Measurements from ENCODE around the gene UBA52.
"Not testable (repeated sequence)": the region's sequence is repeated elsewhere in the genome, so short reads cannot be mapped to it uniquely, and the experiment has no call there.

The UBA52 gene

DNA sequence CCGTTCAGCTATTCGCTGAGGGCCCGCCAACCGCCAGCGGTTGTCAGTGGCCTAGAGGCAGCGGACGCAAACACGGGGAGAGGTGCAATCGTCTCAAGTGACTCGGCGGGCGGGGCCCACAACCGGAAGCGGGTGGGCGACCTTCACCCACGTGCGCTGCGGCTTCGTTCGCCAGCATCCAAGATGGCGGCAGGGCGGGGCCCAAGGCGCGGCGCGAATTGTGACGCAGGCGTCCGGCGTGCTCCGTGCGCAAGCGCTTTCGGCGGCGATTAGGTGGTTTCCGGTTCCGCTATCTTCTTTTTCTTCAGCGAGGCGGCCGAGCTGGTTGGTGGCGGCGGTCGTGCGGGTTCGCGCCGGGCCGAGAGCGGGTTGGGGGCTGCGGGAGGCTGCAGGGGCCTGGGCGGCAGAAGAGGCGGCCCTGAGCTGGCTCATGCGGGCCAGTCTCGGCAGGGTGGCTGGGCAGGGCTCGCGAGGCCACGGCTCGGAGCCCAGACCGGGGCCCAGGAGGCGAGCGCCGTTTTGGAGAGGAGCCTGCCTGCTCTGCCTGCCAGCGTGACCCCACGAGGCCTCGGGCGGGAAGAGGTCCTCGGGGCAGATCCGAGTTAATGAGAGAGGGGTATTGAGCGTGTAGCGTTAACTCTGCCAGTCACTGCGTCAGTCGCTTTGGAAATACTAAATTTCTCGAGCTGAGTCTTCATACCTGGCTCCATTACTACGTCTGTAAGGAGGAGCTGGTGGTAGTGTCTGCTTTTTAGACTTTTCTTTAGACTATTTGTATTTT, at the start of gene UBA52:
Gene UBA52, plus strand, starts transcription at position 294 of the 781 bp plus-strand sequence. CDS start 1,444 bp downstream, outside the sequence.
- DNase-seq (ENCODE audit: low read depth): peak; percentile 97

DNA sequence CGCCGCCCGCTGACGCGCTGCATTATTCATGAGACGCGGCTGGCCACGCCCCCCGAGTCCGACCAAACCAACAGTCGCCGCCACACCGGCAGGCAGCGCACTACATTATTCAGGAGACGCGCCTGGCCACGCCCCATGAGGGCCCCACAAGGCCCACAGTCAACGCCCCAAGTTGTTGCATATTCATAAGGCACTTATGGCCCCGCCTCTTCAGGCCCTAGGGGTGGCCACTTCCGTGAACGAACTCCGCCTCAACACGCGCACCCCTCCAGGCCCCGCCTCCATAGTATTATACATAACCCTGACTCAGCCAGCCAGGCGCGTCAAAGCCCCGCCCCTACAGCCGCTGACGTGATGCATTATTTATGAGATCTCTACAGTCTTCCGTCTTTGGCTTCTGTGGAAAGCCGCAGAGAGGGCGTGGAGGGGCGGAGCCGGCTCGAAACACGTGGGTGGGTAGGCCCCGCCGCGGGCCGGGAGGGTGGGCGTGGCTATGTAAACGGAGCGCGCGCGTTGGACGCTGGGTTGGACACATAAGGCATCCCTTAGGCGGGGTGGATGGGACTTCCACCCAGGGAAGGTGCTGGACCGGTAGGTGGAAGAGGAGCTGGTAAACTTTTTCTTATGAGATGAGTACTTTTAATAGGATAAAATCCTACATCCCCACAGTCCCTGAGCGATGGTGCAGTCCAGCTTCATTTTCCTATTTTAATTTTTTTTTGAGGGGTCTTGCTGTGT, 49.4 kb upstream of the UBA52 start:
- DNase-seq (ENCODE audit: low read depth): peak; percentile 100

DNA sequence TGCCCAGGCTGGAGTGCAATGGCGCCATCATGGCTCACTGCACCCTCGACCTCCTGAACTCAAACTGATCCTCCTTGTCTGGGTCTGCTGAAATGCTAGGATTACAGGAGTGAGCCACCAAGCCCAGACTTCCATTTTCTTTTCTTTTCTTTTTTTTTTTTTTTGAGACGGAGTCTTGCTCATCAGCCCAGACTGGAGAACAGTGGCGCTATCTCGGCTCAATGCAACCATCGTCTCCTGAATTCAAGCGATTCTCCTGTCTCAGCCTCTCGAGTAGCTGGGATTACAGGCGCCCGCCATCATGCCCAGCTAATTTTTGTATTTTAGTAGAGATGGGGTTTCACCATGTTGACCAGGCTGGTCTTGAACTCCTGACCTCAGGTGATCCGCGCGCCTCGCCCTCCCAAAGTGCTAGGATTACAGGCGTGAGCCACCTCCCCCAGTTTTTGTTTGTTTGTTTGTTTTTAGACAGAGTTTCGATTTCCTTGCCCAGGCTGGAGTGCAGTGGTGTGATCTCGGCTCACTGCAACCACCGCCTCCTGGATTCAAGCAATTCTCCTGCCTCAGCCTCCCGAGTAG, 48.7 kb upstream of the UBA52 start:
- DNase-seq (ENCODE audit: low read depth): not testable (repeated sequence)

DNA sequence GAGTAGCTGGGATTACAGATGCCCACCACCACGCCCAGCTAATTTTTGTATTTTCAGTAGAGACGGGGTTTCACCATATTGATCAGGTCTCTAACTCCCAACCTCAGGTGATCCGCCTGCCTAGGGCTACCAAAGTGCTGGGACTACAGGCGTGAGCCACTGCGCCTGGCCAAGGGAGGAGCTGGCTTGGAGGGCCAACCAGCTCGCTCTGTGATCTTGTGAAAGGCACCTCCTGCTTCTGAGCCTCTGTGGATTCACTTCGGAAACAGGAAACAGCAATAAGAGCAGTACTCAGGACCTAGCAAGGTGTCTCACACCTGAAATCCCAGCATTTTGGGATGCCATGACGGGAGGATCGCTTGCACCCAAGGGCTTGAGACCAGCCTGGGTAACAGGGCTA, 47.8 kb upstream of the UBA52 start:
- DNase-seq (ENCODE audit: low read depth): no peak

DNA sequence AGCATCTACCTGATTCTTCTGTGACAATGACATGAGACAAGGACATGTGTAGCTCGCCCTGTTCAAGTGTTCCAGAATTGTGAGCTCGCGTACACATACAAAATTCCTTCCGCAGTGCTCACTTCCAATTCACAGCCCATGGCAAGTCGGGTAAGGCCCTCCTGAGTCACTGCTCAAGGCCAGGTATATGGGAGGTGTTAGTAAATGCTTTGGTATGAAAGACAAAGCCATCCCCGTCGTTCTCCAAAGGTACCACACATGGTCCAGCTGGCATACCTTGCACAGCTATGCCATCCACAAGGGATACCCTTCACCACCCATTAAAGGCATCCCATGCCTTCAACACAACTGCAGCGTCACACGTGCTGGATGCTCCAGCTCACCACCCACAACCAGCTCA, 45.3 kb upstream of the UBA52 start:
- no peak for DNase-seq (ENCODE audit: low read depth)

DNA sequence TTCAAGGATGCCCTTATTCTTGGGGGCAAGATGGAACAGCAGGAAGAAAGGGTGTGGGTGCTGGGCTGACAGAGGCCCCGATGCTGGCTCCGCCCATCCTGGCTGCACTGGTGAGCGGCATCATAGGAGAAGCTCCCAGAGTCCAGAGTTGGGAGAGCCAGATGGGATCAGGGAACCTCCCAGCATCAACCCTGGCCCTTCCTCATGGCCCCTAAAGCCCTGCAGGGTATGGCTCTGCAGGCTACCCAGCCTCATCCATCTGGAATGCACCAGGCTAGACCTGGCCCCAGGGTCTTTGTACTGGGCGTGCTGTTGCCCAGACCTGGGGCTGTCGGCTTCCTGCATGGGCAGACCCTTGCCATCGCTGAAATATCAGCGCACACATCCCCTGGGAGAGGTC, 41.9 kb upstream of the UBA52 start:
- no peak for DNase-seq (ENCODE audit: low read depth)

DNA sequence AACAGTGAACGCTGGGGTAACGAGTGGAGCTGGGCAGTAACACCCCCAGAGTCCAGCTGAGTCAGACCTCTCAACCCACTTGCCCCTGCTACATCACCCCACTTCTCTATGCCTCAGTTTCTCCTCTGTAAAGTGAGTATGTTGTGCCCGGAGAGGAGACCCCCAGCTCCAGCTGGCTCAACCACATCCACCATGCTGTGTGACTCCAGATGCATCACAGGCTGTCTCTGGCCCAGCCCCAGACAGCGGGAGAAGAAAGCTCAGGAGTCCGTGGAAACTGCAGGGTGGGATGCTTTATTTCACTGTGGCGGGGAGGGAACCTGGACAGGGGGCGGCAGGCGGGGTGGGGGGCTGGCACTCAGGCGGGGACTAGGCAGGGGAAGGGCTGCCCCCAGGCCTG, 40.2 kb upstream of the UBA52 start:
- no peak for DNase-seq (ENCODE audit: low read depth)

DNA sequence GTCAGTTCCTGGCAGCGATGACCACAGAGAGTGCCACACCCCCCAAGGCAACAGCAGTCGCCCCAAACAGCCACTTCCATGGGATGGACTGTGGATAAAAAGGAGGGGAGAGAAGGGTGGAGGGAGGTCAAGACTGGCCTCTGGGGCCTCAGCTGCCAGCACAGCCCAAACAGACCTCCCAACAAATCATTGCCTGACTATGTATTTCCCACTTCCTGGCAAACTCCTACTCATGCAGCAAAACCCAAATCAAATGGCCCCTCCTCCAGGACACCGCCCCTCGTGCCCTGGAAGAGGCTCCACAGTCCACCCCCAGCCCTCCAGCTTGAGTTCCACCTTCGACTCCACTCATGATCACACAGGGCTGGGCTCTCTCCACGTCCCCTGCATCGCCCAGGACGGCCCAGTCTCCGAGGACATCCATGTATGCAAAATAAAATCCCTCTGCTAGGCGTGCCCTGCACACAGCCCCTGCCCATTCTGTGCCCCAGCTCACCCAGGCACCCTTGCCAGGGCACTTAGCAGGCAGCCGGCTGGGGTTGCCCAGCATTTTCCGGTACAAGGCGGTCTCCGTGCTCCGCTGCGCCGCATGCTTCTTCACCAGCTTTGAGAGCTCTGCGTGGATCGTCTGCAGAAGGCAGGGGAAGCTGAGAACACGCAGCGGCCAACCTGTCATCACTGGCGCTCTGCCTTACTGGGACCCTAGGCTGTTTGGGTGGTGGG, 39.3 kb upstream of the UBA52 start:
- no peak for DNase-seq (ENCODE audit: low read depth)

DNA sequence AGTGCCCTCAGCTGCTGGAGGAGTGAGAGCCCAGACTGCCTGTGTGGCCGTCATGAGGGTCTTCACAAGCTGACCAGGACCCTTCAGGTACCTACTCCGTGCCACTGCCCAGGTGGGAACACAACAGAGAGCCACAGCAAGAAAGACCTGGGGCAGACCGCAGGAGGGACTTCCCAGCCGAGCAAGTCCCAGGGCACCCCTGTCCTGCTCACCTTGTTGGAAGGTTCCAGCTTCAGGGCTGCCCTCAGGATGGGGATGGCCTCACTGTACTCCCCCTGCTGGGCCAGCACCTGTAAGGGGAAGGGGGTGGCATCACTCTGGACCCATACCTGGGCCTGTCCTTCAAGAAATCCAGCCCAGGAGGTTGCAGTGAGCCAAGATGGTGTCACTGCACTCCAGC, 38.6 kb upstream of the UBA52 start:
- no peak for DNase-seq (ENCODE audit: low read depth)

DNA sequence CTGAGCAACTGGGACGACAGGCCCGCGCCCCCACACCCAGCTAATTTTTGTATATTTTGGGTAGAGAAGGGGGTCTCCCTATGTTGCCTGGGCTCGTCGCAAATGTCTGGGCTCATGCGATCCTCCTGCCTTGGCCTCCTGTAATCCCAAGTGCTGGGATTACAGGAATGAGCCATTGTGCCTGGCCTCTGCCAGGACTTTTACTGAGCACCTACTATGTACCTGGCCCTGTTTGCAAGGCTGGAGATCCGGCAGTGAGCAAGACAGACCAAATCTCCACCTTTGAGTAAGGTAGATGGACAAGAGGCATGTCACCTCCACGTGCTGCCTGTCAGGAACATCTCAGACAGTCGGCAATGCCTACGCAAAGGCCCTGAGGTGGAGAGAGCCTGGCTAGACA, 35.2 kb upstream of the UBA52 start:
- DNase-seq (ENCODE audit: low read depth): no peak

DNA sequence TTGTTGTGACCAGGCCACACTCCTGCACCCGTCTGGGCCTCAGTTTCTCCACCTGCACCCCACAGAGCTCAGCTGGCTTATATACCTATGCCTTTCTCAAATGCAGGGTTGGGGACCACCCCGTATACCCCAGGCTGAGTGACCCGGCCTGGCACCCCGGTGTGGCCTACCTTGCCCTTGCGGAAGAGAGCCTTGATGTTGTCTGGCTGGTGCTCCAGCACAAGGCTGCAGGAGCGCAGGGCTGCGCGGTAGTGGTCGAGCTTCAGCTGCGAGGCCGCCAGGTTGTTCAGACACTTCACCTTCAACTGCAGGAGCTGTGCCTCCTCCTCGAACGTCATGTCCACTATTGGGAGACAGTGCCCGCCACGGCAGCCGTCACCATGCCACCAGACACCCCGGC, 34.2 kb upstream of the UBA52 start:
- DNase-seq (ENCODE audit: low read depth): no peak

DNA sequence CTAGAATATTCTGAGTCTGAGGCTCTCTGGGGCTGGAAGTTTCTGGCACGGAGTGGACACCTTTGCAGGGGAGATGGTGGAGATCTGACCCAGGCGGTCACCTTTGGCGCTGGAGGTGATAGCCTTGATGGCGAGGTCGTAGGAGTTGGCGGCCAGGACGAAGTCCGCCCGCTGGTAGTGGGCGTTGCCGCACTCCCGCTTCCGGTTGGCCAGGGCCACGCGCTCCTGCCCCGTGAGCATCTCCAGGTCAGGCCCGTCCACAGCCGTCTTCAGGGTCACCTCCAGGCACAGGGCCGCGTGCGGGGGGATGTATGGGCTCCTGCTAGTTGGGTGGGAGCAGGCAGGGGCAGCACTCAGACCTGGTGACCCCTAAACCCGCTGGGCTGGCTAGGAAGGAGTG, 33.5 kb upstream of the UBA52 start:
- no peak for DNase-seq (ENCODE audit: low read depth)

DNA sequence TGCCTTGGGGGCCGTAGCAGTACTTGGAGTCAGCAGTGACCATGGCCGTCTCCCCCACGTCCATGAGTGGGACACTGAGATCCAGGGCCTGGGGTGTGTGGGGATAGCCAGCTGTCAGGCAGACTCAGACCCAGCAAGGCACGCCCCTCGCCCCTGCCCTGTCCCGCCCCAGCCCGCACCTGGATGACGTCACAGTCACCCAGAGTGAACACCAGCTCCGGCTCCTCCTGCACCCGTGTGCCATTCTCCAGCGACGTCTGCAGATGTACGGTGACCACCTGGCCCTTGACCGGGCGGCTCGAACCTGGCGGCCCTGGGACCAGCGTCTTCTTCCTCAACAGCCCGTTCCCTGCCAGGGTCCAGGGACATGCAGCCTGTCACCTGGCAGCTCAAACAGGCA, 32.3 kb upstream of the UBA52 start:
- DNase-seq (ENCODE audit: low read depth): no peak

DNA sequence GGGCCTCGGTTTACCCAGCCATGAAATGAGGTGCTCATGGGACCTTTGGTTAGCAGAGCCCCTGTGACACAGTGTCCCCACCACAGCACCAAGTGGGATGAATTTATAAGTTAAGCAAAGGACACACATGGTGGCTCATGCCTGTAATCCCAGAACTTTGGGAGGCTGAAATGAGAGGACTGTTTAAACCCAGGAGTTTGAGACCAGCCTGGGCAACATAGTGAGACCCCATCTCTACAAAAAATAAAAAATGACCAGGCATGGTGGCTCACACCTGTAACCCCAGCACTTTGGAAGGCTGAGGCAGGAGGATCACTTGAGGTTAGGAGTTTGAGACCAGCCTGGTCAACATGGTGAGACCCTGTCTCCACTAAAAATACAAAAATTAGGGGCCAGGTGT, 31.5 kb upstream of the UBA52 start:
- DNase-seq (ENCODE audit: low read depth): not testable (repeated sequence)

DNA sequence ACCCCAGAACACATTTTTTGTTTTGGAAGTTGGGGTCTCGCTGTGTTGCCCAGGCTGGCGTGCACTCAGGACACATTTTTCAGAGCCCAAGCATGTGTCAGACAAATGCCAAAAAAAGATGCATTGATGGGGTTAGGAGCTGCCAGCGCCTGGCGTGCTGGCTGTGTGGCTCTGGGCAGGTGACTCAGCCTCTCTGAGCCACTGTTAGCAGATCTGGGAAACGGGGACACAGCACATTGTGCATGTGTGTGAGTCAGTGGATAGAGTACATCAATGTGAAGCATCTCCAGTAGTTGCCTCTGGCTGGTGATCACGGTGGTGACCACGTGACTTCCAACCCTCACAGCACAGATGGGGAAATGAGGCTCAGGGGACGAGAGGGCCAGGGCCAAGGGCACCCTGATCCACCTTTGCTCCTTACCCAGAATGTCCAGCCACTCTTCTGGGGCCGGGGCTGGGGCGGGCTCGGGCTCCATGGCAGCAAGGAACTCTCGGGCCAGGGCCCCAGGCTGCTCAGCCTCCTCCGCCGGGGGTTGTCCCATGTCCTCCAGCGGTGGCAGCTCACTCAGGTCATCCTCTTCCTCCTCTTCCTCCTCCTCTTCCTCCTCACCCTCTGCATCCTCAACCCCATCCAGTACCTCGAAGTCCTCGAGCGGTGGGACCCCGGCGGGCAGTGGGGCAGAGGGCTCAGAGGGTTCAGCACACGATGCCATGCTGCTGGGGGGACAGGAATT, 30.2 kb upstream of the UBA52 start:
- no peak for DNase-seq (ENCODE audit: low read depth)

DNA sequence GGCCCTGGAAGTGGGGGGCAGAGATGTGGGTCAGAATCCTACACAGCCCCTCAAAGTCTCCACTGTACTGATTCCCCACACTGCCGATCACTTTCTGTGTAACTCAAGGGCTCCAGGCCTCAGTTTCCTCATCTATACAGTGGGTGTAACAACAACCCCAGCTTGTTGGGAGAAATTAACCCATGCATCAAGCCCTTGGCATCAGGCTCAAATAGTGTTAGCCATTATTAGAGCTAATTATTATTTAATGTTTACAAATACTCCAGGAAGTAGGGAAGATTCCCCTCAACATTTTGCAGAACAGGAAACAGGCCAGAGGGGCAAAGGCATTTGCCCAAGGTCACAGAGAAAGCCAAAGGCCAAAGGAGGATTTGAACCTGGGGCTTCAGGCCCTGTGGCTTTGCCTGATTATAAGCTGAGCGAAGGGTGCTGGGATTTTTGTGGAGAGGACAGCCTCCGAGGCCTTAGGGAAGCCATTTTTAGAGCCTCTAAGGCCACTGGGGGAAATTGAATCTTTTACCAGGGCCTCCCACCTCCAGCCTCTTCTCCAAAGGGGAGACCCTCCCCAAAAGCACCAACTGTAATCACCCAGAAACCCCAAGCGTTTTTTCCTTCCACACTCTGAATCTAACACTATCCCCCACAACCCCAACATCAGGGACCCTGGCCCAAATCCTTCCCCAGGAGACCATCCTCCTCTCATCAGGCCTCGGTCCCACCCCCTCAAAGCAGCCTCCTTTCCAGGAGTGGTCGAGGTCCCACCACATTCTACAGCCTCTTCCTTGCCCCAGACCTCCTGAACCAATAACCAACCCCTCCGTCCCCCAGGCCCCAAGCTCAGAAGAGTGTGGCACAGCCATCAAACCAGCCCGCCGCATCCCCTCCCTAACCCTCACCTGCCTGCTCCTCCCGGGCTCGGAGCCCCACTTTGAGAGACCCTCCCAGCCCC, 29.4 kb upstream of the UBA52 start:
- no peak for DNase-seq (ENCODE audit: low read depth)

DNA sequence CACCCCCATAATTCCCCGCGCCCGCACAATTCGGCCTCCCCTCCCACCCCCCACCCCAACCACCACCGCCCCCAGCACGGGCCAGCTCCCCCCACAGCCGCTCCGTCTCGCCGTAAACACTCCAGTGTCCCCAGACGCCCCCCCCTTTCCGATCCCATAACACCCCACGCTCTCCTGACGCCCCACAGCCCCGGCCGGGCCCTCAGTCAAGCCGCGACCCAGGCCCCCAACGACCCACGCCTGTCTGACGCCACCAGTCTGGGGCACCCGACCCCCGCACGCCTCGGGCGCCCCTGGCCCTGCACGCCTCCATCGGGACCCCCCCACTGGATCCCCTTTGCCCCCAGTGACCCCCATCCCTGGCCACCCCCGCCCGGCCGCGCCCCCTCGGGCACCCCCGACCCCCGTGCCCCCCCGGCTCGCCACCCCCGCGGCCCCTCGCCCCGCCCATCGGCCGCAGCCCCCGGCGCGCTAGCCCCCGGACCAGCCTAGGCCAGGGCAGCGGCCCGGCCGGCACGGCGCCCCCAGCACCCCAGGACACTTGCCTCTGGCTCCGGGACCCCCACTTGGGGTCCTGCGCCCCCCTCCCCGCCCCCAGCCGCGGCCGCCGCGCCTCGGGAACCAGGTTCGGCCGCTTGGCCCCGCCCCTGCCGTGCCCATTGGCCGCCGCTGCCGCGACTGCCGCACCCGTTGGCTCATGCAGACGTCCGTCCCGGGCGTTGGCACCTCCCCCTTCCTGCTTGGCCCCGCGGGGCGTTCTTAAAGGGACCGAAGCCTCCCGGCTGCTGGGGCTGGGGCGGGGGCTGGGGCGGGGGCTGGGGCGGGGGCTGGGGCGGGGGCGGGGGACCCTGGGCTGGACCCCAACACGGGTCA, 28.5 kb upstream of the UBA52 start, which contains the start of gene FKBP8:
Gene FKBP8, minus strand, starts transcription at position 633 of the 873 bp plus-strand sequence. CDS start 1,603 bp downstream, outside the sequence.
- peak; percentile 91 for DNase-seq (ENCODE audit: low read depth)

DNA sequence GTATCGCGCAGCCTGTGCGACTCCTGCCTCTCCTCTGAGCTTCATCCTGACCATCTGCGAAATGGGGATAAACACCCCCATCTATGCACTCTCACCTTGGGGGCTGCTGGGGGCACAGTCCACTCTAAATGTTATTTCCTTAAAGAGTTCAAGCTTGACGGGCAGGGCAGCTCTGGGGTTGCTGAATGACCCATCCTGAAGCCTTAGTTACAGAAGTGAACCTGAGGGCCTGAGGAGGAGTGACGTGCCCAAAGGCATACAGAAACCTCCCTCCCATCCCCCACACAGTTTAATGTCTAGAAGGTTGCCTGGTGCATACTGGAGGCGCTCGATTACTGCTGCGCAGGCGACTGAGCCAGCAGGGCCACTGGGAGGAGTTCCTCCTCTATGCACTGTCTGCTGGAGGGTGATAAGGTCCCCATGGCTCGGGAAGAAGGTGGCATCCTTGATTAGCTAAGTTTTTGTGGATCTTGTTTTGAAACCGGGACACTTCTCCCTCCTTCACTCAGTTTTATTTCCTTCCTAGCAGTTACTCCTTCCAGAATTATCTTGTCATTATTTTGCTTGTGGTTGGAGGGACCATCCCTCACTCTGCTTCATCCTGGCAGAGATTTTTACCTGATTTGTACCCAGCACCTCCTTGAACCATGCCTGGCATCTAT, 27.7 kb upstream of the UBA52 start:
- DNase-seq (ENCODE audit: low read depth): peak; percentile 33

DNA sequence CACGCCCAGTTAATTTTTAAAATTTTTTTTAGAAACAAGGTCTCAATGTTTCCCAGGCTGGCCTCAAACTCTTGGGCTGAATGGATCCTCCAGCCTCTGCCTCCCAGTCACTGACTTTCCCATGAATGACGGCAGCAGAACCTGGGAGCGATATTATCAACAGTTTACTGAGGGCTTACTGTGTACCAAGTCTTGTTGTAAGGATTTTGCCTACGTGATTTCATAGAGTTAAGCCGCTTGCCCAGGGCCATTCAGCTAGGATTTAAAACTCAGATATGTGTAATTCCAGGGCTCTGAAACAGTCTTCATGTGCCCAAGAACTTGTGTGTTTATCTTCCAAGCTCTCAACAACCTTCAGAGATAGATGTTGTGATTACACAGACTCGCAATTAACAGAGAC, 20.0 kb upstream of the UBA52 start:
- no peak for DNase-seq (ENCODE audit: low read depth)

All from stimulated activated CD8-positive, alpha-beta memory T cell treated with anti-CD3 and anti-CD28 coated beads, Interleukin-7, amount 100 ng/mL, for 24 hours (primary cell).